Spinal cord (tissue), 10 donors: ENCODE data around the gene TCOF1. TPM values are rescaled to one million over a fixed set of nuclear protein-coding genes. Genes with fewer than 3 reads are reported as not detected.

Experiments
- DNase-seq, 6 donors: peaks; one replicate each; pipeline versions ENCODE4 v3.0.0 to v3.0.0-alpha.2; 2013 to 2015; ENCODE audit warnings: low spot score in 6 of 6, low read depth in 4 of 6
- H3K27ac ChIP-seq: one replicate; pipeline ENCODE4 v1.5.1; 2013; ENCODE audit warnings: low read depth, low read length, control low read depth
- H3K27me3 ChIP-seq: one replicate; pipeline ENCODE4 v1.6.1; 2013; ENCODE audit warnings: low read length; ENCODE audit not compliant: control insufficient read depth, insufficient read depth
- H3K36me3 ChIP-seq: one replicate; pipeline ENCODE4 v1.6.1; 2013; ENCODE audit warnings: low read length; ENCODE audit not compliant: control insufficient read depth, insufficient read depth
- H3K4me1 ChIP-seq: one replicate; pipeline ENCODE4 v1.6.1; 2013; ENCODE audit warnings: low read length; ENCODE audit not compliant: control insufficient read depth, insufficient read depth
- H3K4me3 ChIP-seq: one replicate; pipeline ENCODE4 v1.5.1; 2013; ENCODE audit warnings: low read depth, low read length, control low read depth
- H3K9me3 ChIP-seq: one replicate; pipeline ENCODE4 v1.6.1; 2013; ENCODE audit warnings: low read length; ENCODE audit not compliant: control insufficient read depth, insufficient read depth
- WGBS: methylation state at CpG from one replicate; pipeline ENCODE4 v1.1.5; 2013; ENCODE audit warnings: missing lambda C conversion rate; ENCODE audit not compliant: insufficient coverage; 5-methylcytosine and 5-hydroxymethylcytosine counted together
- polyA plus RNA-seq, 2 donors: library from polyadenylated mRNA; unstranded; fragments of 120-200 nt; gene quantifications; one replicate each; pipeline ENCODE4 v1.2.1, GENCODE V29; 2013; ENCODE audit not compliant: insufficient read length in 2 of 2
- total RNA-seq, 2 donors: library from RNA; depleted of rRNA in 1 of 2; stranded (reverse); fragments of 120-200 nt in 1 of 2; fragments of >200 nt in 1 of 2; gene quantifications; one replicate each; pipeline versions ENCODE4 v1.2.3 to v1.2.4, GENCODE V29; 2013 to 2014
- donor health status: healthy.

Gene TCOF1
- total and polyA plus RNA-seq, 4 donors, result 8.7 to 26.3 (median 22.4) TPM

- Histone ChIP-seq H3K27ac (no peak overlapping the region), H3K27me3 (no peaks in the 10 kb centered on the region), H3K4me1 (peaks cover 12% of the 10 kb centered on the region), H3K36me3 (no peaks in the 10 kb centered on the region), H3K9me3 (no peaks in the 10 kb centered on the region), H3K4me3 (no peak overlapping the region)
- peak in 1 of 6 donors; percentile 32 for DNase-seq
- WGBS, result 79% methylated on average over 5 of the region's 6 CpGs
Observed at GRCh38 chr5:150313921-150314716, 43.4 kb upstream of the TCOF1 start.

GRCh38 chr5:150315245-150315644, 42.3 kb upstream of the TCOF1 start:
- peaks cover 6% of the 10 kb centered on the region for H3K4me1 ChIP-seq
- H3K36me3 ChIP-seq, result no peaks in the 10 kb centered on the region
- no peaks in the 10 kb centered on the region for H3K27me3 ChIP-seq
- 85% methylated on average over 2 of the region's 4 CpGs for whole genome bisulfite sequencing
- no peak overlapping the region for H3K27ac ChIP-seq
- no peak overlapping the region for H3K4me3 ChIP-seq
- H3K9me3 ChIP-seq, result no peaks in the 10 kb centered on the region
- no peak for DNase-seq

GRCh38 chr5:150316320-150316719, 41.2 kb upstream of the TCOF1 start:
- Histone ChIP-seq H3K9me3 (no peaks in the 10 kb centered on the region), H3K36me3 (no peaks in the 10 kb centered on the region), H3K4me1 (peaks cover 8% of the 10 kb centered on the region), H3K27ac (no peak overlapping the region), H3K27me3 (no peaks in the 10 kb centered on the region), H3K4me3 (no peak overlapping the region)
- WGBS, result no CpG with 5 or more reads among the region's 3 CpGs
- no peak for DNase-seq

- no peak for DNase-seq
- Histone ChIP-seq H3K36me3 (no peaks in the 10 kb centered on the region), H3K9me3 (no peaks in the 10 kb centered on the region), H3K27me3 (no peaks in the 10 kb centered on the region), H3K4me1 (peaks cover 7% of the 10 kb centered on the region), H3K27ac (no peak overlapping the region), H3K4me3 (no peak overlapping the region)
- 79% methylated on average over 8 of the region's 11 CpGs for WGBS
Observed at GRCh38 chr5:150317048-150318003, 40.2 kb upstream of the TCOF1 start.

- WGBS, result 62% methylated on average over 8 of the region's 9 CpGs
- Histone ChIP-seq H3K4me3 (no peak overlapping the region), H3K27ac (no peak overlapping the region), H3K36me3 (no peaks in the 10 kb centered on the region), H3K27me3 (no peaks in the 10 kb centered on the region), H3K9me3 (no peaks in the 10 kb centered on the region), H3K4me1 (peaks cover 7% of the 10 kb centered on the region)
- DNase-seq, result no peak
Observed at GRCh38 chr5:150318613-150319483, 38.6 kb upstream of the TCOF1 start.

- DNase-seq, result no peak
- Histone ChIP-seq H3K27ac (no peak overlapping the region), H3K4me3 (no peak overlapping the region), H3K36me3 (no peaks in the 10 kb centered on the region), H3K4me1 (peaks cover 7% of the 10 kb centered on the region), H3K27me3 (no peaks in the 10 kb centered on the region), H3K9me3 (no peaks in the 10 kb centered on the region)
- WGBS, result 100% methylated on average over 1 of the region's 6 CpGs
Observed at GRCh38 chr5:150319484-150319790, 38.1 kb upstream of the TCOF1 start.

- Histone ChIP-seq H3K9me3 (no peaks in the 10 kb centered on the region), H3K4me1 (peaks cover 7% of the 10 kb centered on the region), H3K36me3 (no peaks in the 10 kb centered on the region), H3K27me3 (no peaks in the 10 kb centered on the region), H3K27ac (peak overlapping the region; percentile 16), H3K4me3 (no peak overlapping the region)
- WGBS, result 71% methylated on average over 2 of the region's 2 CpGs
- DNase-seq, result peak in 4 of 6 donors; percentile 45 to 86 (median 58)
Observed at GRCh38 chr5:150320044-150320613, 37.4 kb upstream of the TCOF1 start.

- Histone ChIP-seq H3K27me3 (no peaks in the 10 kb centered on the region), H3K4me3 (no peak overlapping the region), H3K9me3 (no peaks in the 10 kb centered on the region), H3K27ac (no peak overlapping the region), H3K4me1 (peaks cover 12% of the 10 kb centered on the region), H3K36me3 (no peaks in the 10 kb centered on the region)
- no peak for DNase-seq
- 100% methylated on average over 1 of the region's 1 CpG for WGBS
Observed at GRCh38 chr5:150321211-150321610, 36.3 kb upstream of the TCOF1 start.

- no peaks in the 10 kb centered on the region for H3K27me3 ChIP-seq
- no peaks in the 10 kb centered on the region for H3K9me3 ChIP-seq
- H3K27ac ChIP-seq, result no peak overlapping the region
- no CpG with 5 or more reads among the region's 1 CpG for WGBS
- no peak overlapping the region for H3K4me3 ChIP-seq
- peaks cover 16% of the 10 kb centered on the region for H3K4me1 ChIP-seq
- no peaks in the 10 kb centered on the region for H3K36me3 ChIP-seq
- no peak for DNase-seq
Observed at GRCh38 chr5:150321784-150322183, 35.7 kb upstream of the TCOF1 start.
